Effector memory CD4-positive, alpha-beta T cell (primary cell): Measurements from ENCODE around the gene KCNH5.

Experiments used
- DNase-seq, 3 donors: peaks; one replicate each; pipeline ENCODE4 v3.0.0-alpha.2; 2020
- H3K27ac ChIP-seq: 2 replicates; pipeline ENCODE4 v1.7.0; 2013; ENCODE audit warnings: mild to moderate bottlenecking, low read length, moderate library complexity; ENCODE audit not compliant: insufficient read depth, poor library complexity, severe bottlenecking
- H3K27me3 ChIP-seq: replicated peaks from 2 replicates; pipeline ENCODE4 v1.7.0; 2013; ENCODE audit warnings: mild to moderate bottlenecking, low read length; ENCODE audit not compliant: insufficient read depth, control insufficient read depth, poor library complexity, severe bottlenecking
- H3K36me3 ChIP-seq: 2 replicates; pipeline ENCODE4 v1.7.0; 2013; ENCODE audit warnings: mild to moderate bottlenecking, low read length, moderate library complexity; ENCODE audit not compliant: control insufficient read depth, insufficient read depth
- H3K4me1 ChIP-seq: 2 replicates; pipeline ENCODE4 v1.7.0; 2013; ENCODE audit warnings: low read length, mild to moderate bottlenecking; ENCODE audit not compliant: control insufficient read depth, insufficient read depth, poor library complexity, severe bottlenecking
- H3K4me3 ChIP-seq: 2 replicates; pipeline ENCODE4 v1.7.0; 2013; ENCODE audit warnings: low read length, low read depth, mild to moderate bottlenecking; ENCODE audit not compliant: insufficient read depth, poor library complexity, severe bottlenecking
- H3K9me3 ChIP-seq: 2 replicates; pipeline ENCODE4 v1.7.0; 2013; ENCODE audit warnings: mild to moderate bottlenecking, low read length, moderate library complexity; ENCODE audit not compliant: control insufficient read depth

KCNH5 gene

DNA sequence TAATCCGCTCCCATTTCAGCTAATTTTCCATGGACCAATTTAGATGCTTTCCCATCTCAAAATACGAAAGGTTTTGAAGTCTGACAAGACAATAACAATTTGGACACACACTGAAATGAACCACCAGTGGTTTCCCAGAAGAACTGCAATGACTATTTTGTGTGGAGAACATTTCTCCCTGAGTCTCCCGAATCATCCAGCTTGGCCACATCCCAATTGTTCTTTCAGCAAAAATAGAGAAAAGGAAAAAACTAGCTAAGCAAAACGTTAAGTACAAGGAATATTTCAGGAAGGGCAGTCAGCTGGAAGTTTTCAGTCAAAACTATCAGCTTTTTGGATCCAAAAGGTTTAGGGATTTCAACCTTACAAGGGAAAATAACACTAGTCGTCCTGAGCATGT, 390.6 kb downstream of the KCNH5 start:
- Histone ChIP-seq H3K27ac (no peak overlapping the region), H3K27me3 (no peaks in the 10 kb centered on the region), H3K36me3 (no peaks in the 10 kb centered on the region), H3K9me3 (no peaks in the 10 kb centered on the region), H3K4me1 (no peaks in the 10 kb centered on the region), H3K4me3 (no peak overlapping the region)
- DNase-seq, result no peak
